SK-MEL-5 (cell line): ENCODE data around the gene ACSF3. TPM values are rescaled to one million over a fixed set of nuclear protein-coding genes. Genes with fewer than 3 reads are reported as not detected.
A peak's percentile ranks its signal among the peaks of the same experiment; 100 is the strongest.
"Not testable (repeated sequence)": the region's sequence is repeated elsewhere in the genome, so short reads cannot be mapped to it uniquely, and the experiment has no call there.

ENCODE experiments used
- DNase-seq: peaks from one replicate; pipeline ENCODE4 v3.0.0-alpha.2; 2016; ENCODE audit warnings: low read depth, low spot score
- in situ Hi-C: cut with HindIII; loops from 2 replicates; pipeline ENCODE4 v1.10.0; 2016; ENCODE audit warnings: low sequenced_read_pairs, high pct_unique_total_duplicates, low pct_unique_long_range_greater_than_20kb
- total RNA-seq: library from RNA; depleted of rRNA; stranded (reverse); fragments of >200 nt; shearing (Covaris generic); gene quantifications from 2 replicates; pipeline ENCODE4 v1.2.3, GENCODE V29; 2014

The ACSF3 gene
- total RNA-seq, 1 experiment from 2014 or later: 20.6 TPM

- in situ Hi-C loops: no loop called here
- DNase-seq: no peak
Observed at GRCh38 chr16:89183975-89184676, 90.5 kb downstream of the ACSF3 start.

DNA sequence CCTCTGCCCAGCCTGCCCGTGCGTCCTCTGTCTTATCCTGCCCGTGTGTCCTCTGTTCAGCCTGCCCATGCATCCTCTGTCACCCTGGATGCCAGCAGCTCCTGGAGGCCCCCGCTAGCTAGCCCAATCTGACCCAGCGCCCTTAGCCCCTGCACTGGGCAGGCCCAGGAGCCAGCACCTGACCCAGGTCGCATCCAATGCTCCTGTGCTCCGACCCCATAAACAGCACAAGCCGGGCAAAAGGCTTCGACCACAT, 91.0 kb downstream of the ACSF3 start:
- DNase-seq: no peak
- in situ Hi-C loops: no loop called here

- DNase-seq: no peak
- in situ Hi-C loops: no loop called here
Observed at GRCh38 chr16:89184933-89185794, 91.5 kb downstream of the ACSF3 start.

GRCh38 chr16:89185887-89186592, 92.4 kb downstream of the ACSF3 start:
- DNase-seq, in situ Hi-C loops: not testable (repeated sequence)

DNA sequence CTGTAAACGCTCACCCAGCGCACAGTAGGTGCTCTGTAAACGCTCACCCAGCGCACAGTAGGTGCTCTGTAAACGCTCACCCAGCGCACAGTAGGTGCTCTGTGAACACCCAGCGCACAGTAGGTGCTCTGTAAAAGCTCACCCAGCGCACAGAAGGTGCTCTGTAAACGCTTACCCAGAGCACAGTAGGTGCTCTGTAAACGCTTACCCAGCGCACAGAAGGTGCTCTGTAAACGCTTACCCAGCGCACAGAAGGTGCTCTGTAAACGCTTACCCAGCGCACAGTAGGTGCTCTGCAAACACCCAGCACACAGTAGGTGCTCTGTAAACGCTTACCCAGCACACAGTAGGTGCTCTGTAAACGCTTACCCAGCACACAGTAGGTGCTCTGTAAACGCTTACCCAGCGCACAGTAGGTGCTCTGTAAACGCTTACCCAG, 93.0 kb downstream of the ACSF3 start:
- DNase-seq, in situ Hi-C loops: not testable (repeated sequence)

- in situ Hi-C loops: no loop called here
Observed at GRCh38 chr16:89187032-89187769, 93.5 kb downstream of the ACSF3 start.

DNA sequence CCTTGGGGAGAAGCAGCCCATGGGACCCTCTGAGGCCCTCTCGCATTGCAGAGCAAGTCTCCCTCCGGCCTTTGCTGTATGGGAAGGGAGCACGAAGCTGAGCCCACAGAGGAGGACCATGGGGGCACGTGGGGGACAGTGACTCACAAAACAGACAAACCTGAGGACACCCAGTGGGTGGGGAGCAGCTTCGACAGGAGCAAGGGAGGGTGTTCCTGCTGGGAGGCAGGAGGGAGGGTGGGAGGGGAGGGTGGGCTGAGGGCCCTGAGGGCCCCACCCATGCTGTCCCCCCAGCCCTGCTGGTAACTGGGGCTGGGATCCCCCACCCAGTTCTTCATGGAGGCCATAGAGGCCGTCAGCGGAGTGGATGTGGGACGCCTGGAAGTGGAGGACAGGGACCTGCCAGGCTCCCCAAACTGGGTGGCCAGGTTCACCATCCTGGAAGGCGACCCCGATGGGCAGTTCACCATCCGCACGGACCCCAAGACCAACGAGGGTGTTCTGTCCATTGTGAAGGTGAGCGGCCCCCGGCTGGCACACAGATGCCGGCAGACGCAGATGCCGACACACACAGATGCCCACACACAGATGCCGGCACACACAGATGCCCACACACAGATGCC, 94.2 kb downstream of the ACSF3 start:
- in situ Hi-C loops: no loop called here
- DNase-seq: no peak

More at GRCh38 chr16:89187032-89187769, 93.5 kb downstream of the ACSF3 start:
- DNase-seq: no peak

- in situ Hi-C loops, DNase-seq: not testable (repeated sequence)
Observed at GRCh38 chr16:89188471-89189357, 95.1 kb downstream of the ACSF3 start.

DNA sequence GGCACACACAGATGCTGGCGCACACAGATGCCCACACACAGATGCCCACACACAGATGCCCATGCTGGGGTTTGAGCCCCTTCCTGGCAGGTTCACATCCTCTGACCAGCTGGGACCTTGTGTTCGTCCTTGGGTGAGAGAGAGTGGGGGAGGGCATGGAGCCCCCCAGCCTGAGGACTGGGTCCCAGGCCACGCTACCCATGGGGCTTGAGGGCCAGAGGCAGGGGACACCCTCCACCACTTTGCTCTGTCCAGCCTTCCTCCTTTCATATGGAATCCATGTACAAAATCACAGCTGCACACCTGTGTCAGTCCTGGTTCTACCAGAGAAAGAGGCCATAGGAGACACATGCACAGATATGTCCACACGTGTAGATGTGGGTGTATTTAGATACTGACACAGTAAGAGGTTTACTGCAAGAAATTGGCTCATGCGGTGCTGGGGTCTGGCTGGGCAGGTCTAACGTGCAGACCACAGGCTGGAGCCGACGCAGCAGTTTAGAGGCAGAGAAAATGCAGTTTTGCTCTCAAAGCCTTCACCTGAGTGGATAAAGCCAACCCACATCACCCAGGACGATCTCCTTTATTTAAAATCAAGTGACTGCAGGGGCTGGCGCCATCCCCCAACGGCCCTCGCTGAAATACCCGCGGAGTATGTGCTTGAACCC, 95.8 kb downstream of the ACSF3 start:
- DNase-seq: no peak
- in situ Hi-C loops: no loop called here

DNA sequence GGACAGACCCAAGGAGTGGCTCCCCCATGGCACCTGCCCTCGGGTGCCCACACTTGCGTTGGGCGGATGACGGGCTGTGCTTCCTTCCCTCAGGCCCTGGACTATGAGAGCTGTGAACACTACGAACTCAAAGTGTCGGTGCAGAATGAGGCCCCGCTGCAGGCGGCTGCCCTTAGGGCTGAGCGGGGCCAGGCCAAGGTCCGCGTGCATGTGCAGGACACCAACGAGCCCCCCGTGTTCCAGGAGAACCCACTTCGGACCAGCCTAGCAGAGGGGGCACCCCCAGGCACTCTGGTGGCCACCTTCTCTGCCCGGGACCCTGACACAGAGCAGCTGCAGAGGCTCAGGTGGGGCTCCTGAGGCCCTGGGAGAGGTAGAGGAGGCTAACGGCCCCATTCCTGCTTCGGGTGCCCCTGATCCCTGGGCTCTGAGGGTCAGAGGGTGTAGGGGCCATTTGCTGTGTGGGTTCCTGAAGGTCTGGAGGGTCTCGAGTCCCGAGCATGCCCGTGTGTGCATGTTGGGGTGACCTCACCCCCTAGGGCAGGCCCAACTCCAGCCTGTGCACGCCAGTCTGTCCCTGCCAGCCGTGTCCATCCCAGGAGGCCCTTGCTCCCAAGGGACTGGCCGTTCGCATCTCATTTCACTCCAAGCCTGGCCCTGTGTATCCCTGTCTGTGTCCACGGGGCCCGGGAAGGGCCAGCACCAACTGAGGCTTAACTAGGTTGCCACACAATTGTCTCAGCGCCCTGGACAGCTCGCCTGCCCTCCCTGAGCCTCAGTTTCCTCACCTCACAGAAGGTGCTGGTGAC, 96.7 kb downstream of the ACSF3 start:
- in situ Hi-C loops: no loop called here
- no peak for DNase-seq

DNA sequence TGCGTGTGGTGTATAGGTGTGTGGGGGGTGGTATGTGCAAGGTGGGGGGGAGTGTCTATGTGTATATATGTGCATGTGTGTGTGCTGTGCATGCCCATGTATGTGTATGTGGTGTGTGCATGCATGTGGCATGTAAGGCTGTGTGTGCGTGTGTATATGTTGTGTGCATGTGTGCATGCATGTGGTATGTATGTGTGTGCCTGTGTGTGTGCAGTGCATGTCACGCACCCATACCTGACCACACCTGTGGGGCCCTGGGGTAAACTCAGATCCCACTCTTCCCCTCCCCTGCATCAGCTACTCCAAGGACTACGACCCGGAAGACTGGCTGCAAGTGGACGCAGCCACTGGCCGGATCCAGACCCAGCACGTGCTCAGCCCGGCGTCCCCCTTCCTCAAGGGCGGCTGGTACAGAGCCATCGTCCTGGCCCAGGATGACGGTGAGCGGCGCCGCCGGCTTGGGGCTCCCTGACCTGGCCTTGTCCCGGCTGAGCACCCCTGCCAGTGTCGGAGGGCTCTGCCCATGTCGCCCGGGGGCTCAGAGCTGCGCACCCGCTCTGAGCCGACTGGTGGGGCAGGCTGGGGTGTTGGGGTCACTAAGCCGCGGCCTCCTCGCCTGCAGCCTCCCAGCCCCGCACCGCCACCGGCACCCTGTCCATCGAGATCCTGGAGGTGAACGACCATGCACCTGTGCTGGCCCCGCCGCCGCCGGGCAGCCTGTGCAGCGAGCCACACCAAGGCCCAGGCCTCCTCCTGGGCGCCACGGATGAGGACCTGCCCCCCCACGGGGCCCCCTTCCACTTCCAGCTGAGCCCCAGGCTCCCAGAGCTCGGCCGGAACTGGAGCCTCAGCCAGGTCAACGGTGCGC, 97.6 kb downstream of the ACSF3 start:
- in situ Hi-C loops: no loop called here
- DNase-seq: no peak

- no peak for DNase-seq
- in situ Hi-C loops: no loop called here
Observed at GRCh38 chr16:89191901-89192185, 98.2 kb downstream of the ACSF3 start.

DNA sequence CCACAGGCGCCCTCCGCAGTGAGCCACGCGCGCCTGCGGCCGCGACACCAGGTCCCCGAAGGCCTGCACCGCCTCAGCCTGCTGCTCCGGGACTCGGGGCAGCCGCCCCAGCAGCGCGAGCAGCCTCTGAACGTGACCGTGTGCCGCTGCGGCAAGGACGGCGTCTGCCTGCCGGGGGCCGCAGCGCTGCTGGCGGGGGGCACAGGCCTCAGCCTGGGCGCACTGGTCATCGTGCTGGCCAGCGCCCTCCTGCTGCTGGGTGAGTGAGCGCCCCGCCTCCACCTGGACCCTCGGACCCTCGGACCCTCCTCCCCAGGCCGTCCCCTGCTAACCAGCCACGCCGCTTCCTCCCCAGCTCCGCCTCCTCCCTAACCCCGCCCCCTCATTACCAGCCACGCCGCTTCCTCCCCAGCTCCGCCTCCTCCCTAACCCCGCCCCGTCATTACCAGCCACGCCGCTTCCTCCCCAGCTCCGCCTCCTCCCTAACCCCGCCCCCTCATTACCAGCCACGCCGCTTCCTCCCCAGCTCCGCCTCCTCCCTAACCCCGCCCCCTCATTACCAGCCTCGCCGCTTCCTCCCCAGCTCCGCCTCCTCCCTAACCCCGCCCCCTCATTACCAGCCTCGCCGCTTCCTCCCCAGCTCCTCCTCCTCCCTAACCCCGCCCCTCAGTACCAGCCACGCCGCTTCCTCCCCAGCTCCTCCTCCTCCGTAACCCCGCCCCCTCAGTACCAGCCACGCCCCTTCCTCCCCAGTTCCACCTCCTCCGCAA, 98.7 kb downstream of the ACSF3 start:
- in situ Hi-C loops: not testable (repeated sequence)

GRCh38 chr16:89192956-89193575, 99.4 kb downstream of the ACSF3 start:
- DNase-seq: peak; percentile 48

More for the DNA sequence above, 98.7 kb downstream of the ACSF3 start:
- peak; percentile 79 for DNase-seq

More at GRCh38 chr16:89192956-89193575, 99.4 kb downstream of the ACSF3 start:
- in situ Hi-C loops: no loop called here
